Stimulated activated CD4-positive, alpha-beta T cell treated with anti-CD3 and anti-CD28 coated beads, Interleukin-1b, Interleukin-23, amount 100 ng/mL, for 24 hours (primary cell): ENCODE data around the gene CAMKMT.

Source experiments
- DNase-seq, 4 experiments: peaks; one replicate each; pipeline ENCODE4 v3.0.0-alpha.2; 2020; ENCODE audit warnings: low read depth in 4 of 4, low spot score in 1 of 4

CAMKMT gene

DNA sequence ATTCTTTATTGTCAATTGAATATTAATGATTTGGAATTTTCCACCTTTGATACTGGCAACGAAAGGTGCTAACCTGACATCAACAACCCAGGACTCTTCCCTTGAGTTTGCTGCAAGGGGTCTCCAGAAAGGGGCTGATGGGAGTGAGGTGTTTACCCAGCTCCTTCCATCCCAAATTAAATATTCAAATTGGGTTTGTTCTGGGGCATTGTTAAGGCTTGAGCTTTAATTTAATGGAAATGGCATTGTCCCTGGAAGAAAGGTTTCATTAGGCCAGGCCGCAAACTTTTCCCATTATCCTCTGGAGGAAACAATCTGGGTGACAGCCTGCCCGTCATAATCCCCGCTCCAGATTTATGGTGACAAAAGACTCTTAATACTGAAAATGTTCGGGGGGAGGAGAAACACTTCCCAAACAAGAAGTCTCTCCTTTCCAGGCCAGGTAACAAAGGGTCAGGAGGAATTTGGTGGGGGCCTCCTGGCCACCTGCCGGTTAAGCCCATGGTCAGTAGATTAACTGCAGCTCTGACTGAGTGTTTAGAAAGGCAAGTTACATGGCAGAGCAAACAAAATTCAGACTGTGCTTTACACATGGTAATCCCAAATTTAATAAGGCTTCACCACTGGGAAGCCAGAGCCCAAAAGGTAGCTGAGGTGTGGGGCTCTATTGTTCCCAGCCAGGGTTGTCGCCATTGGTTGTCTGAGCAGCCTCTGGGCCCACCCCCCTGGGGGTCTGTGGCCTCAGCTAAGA is 428.4 kb downstream of the CAMKMT start:
- DNase-seq = no peak

DNA sequence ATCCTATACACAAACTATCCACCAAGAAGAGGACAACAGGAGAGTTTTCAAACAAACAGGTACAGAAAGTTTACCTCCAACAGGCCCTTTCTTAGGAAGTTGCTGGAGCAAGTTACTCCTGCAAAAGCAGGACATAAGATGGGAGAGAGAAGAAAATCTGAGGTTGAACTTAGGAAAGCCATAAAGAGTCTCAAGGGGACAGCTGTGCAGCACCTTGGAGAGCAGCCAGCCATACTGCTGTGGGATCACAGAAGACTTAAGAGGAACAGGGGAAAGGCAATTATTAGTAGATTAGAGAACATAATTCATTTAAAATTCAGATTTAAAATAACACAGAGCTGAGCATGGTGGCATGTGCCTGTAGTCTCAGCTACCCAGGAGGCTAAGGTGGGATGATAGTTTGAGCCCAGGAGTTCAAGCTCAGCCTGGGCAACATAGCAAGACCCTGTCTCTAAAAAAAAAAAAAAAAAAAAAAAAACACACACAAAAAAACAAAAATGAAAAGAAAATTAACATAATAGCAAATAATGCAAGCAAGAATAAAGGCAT is 431.6 kb downstream of the CAMKMT start:
- no peak for DNase-seq

DNA sequence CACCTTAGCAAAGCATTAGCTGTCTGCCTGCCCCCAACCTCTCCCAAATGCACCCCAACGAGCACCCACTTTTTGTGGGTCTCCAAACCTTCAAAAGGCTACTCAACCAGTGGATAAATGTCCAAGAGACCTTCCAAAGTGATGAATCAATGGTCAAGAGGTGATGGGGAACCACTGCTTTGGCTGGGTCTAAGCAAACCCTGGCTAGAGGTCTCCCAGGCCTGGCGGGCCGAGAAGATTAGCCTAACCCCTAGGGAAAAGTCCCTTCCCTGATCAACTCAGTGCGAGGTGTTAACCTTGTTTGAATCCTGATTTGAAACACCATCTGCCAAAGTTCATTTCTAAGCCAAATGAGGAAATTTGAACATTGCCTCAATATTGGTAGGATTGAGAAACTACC is 435.0 kb downstream of the CAMKMT start:
- DNase-seq = no peak

DNA sequence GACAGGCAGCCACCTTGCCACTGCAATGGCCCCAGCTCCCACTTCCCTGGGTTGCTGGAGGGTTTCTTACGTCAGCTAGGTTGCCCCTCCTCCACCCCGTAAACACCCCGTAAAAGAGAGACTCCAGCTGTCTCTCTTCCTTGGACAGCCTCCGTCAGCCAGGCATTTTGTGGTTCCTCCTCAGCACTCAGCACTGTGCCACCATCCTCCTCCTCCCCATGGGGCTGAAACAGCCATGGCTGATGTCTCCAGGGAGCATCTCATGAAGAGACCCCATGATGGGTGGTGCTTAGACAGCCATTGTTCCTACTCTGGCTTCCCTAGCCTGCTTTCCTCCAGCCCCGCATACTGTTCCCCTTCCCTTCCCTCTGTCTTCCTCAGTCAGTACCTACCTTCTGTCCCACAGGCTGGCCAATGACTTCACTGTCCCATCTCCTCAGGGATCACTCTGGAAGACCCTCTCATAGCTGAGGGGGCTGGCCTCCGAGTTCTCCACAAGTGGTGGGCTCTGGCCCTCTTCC is 436.5 kb downstream of the CAMKMT start:
- DNase-seq = no peak

DNA sequence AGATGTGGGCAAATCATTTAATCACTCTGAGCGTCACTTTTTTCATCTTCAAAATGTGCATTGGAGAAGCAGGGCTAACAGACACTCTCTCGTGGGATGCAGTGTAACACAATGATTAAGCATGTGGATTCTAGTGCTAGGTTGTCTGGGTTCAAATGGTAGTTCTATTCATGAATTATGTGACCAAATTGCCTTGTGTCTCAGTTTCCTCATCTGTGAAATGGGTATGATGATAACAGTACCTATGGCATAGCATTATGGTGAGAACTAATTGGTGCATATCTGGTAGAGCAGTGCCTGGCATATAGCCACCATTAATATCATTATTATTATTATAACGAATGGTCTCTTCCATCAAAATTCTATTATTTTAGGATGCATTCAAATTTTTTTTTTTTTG is 437.4 kb downstream of the CAMKMT start:
- DNase-seq = no peak

DNA sequence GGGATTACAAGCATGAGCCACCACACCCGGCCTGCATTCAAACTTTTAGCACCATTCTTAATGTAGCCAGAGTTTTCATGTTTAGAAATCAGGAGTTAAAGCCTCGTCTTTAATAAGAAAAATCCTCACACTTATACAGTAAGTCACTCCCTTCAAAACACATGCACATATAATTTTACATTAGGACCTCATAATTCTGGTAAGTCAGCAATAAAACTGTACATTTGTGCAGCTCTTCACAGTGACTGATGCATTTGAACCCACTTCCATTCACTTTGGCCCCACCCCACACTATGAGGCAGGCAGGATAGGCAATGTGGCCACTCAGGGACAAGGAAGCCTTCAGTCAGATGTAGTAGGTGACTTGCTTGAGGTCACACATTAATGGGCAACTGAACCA is 438.0 kb downstream of the CAMKMT start:
- DNase-seq = no peak

DNA sequence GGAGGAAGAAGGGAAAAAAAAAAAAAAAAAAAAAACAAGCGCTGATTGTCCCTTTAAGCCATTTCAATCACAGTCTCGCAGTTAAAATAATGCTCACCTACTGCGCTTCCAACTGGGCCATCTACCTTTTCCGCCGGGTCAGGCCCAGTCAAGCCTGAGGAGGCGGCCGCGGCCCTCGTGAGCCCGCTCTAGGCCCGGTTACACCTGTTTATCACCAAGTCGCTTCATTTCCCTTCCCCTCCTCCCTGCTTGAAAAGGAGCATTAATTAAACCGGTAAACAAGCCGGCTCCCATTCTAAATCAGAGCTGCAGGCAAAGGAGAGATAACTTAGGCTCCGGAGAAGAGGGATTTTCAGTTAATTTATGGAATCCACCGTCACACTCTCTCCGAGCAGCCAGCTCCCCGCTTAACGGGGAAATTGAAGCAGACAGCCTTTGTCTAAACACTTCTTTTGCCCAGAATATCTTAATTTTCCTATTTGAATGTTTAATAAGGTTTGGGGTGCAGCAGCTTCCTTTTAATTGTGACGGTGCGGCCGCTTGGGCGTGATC is 439.6 kb downstream of the CAMKMT start:
- no peak for DNase-seq

DNA sequence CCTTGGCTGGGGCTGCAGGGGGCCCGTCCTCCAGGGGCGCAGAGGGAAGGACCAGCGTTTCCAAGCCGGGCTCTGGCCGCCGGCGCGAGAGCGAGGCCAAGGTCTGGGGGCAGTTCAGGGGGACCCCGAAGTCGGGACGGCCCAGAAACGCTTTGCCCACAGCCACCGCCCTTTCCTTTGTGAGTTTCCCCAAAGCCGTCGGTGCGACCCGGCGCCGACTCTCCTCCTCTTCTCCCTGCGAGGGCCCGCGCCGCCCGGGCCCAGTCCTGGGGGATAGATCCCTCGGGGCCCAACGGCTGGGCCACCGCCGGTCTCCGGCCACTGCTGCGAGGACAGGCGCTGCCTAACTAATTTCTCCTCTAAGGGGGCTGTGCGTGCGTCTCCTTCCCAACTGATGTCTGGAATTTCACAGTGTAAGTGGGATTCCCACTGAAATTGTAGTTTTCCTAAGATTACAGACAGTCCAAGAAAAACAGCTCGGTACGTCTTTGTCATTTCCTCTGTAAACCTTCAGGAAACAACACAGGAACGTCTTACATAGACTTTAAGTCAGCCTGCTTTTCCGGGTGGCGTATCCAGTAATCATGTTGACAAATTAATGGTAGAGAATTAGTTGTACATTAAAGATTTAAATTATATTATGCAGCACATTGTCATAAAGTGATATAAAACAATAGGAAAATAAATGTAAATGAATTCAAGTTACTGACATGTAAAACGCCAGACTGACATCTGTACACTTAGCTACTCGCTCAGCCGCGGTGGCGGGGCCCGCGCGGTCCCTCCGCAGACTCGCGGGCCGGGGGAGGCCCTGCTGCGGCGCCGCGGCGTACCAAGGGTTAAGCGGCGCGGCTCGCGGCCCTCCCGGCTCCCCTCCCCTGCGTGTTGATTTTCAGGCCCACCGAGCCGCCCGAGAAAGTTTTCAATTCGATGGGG is 440.4 kb downstream of the CAMKMT start:
- DNase-seq = no peak

DNA sequence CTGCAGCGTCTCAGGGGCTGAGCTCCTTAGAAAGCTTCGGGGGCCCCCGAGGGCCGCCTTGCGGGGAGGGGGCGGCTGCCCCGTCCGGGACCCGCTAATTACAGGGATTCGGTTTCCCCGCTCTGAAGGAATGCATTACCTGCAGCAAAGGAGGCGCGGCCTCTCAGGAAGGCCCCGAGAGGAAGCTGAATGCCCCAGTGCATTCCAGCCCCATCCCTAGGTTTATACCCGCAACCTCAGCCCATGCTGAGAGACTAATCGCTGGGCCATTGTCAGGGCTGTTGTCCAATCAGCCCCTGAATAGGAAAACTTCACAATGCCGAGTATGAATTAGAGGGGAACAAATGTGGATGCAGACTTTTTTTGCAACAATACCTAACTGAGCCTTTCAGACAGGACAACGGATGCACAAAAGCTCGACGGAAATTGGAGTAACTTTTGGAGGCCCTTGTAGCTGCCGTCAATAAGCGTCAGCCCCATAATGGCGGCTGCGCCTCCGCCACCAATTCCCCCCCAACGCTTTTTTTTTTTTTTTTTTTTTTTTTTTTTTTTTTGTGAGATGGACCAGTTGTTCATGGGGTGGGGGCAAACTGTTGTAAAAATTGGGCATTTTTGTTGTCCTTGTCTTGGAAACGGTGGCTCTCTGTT is 441.2 kb downstream of the CAMKMT start:
- no peak for DNase-seq

DNA sequence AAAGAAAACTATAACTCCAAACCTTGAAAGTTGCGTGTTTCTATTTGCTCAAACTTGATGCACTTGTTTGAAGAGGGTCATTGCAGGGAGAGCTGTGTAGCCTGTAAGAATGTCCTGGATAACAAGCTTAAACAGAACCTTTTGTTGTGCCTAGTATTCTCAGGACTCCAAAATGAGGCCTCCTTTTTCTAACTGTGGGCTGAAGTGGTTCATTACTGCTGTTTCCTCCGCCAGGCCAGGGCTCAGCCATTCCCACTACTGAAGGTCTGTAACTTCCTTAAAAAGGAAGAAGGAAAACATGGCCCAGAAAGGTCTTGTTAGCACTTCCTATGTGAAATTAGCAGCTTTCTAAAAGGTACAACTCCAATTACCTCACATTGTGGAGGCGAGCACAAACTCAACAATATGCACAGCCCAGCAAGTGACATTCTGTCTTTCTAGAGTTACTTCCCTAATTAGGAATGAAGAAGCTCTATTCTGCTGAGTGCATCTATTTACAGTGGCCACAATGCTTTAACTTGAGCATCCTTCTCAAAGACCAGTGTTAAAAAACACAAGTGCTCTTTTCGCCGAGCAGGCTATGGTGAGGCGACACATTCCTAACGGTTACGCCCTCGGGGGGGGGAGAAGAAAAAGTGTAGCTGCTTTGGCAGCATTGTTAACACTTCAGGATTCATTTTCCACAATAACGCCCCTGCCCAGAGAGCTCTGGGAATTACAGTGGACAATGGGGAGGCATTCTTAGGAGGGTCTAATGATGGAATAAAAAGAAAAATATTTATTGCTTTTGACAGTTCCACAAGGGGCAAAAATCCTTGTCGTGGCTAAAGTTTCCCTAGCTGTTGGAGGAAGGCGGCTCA is 442.9 kb downstream of the CAMKMT start:
- DNase-seq = no peak

DNA sequence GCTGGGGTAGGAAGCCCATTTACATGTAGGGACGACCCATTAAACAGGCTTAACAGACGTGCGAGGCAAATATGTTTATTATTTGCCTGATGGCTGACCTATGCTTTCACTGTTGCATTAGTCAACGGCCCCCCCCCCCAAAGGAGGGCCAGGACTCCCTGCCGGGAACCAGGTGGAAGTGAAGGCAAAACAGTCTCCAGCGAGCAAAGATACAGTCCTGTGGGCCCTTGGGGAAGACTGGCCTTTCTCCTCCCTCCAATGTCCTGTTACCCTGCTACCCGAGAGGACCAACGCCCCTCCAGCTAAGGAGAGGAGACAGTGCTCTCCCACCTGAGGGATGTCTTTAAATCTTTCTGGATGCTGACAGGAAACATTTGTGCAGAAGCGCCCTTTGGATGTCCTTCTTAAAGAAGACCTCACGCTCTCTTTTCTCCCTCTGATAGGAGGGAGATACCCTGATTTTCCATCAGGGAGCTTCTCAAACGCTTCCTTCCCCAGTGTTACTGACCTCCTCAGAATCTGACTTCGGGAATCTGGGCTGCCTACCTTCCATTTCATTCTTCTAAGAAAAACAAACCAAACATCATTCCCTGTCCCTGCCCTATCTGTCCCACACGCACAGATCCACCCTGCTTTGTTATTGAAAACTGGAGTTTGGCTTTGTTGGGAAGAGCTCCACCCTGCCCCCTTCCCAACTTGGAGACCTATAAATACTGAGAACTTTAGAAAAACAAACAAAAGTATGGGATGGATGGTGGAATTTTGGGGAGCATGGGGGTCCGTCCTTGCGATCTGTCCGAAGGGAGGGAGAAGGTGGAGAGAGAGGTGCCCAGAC is 443.9 kb downstream of the CAMKMT start:
- DNase-seq = no peak

DNA sequence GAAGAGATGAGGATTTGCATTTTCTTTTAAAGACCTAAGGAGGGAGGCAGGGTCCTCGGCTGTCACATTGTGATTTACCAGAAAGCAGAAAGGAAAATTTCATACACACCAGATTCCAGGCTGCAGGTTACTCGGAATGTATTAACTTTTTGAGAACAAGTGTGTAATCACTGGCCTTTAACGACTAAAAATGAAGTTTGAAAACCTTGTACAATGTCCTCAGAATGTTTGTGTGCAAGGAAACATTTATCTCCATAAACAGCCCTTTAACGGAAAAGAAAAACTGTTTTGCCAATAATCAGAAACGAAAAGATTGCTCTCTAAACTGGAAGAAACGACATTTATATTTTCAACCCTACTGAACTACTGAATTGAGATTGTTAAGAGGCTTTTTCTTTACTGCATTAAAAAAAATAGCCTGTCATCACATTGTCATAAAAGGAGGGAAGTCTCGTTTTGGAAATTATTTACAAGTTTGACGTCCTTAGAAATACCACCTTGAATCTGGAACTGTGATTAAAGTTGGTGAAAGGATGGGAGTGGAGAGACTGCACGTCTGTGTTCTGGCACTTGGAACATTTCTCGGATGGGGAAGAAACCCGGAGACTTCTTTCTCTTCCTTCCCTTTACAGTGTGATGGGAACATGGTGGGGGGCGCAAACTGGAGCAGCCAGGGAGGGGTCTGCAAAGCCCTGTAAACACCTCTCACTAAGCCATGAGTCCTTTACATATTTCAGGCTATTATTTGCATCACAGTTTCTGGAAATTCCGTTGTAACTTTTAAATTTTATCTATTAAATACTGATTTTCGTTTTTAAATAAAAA is 445.7 kb downstream of the CAMKMT start:
- no peak for DNase-seq

DNA sequence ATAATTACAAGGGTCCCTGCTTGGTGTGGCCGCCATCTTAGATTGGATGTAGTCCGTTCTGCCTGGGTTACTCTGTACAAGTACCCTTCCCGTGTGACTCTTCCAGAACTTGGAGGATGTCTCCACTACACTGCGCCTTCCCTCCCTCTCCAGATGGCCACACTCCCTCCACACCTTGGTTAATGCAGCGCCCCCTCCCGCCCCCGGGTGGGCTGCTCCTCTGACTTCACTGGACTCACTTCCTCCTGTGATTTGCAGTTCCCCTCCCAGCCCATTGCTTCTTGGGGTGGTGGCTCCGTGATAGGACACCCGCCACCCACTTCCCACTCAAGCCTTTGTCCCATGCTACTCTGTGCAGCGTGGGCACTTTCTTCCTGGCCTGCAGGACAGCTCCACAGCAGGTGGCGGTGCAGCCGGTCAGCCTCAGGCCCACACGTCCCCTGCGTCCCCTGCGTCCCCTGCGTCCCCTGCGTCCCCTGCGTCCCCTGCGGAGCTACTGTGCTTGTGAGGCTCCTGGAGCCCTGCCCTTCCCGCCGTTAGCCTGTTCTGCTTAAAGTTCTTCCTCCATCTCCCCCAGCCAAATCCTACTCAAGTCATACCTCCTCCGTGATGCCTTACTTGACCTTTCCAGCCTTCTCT is 449.3 kb downstream of the CAMKMT start:
- no peak for DNase-seq

DNA sequence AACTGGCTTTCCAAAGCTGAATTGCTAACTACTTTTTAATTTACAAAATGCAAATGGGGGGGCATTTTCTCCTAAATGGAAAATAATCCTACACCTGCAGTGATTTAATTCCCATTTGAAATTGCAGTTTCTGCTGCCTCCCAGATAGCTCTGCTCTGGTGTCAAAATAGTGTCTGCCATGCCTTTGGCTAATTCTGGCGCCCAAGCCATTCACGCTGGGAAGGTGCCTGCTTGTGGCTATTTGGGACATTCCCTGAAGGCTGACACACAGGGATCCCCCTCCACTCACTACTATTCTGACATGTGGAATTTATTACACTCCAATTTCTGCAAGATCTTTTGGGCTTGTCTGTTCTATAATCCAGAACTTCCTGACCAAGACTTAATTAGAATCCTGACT is 451.4 kb downstream of the CAMKMT start:
- DNase-seq = no peak

DNA sequence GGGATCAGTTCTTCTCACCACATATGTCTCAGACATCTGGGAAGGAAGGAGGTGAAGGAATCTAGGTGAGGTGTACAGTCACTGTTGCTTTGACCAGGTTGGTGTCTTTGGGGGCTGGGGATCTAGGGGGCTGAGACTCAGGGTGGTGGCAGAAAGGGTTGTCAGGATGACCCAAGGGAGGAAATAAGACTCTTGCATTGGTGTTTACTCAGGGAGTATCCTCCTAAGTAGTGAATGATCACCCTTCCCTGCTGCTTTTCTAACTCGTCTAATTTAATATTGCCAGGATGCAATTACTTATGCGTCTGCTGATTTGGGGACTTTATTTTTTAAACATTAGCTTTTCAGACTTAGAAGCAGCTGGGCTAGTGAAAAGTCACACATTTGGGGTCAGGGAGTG is 451.9 kb downstream of the CAMKMT start:
- no peak for DNase-seq

DNA sequence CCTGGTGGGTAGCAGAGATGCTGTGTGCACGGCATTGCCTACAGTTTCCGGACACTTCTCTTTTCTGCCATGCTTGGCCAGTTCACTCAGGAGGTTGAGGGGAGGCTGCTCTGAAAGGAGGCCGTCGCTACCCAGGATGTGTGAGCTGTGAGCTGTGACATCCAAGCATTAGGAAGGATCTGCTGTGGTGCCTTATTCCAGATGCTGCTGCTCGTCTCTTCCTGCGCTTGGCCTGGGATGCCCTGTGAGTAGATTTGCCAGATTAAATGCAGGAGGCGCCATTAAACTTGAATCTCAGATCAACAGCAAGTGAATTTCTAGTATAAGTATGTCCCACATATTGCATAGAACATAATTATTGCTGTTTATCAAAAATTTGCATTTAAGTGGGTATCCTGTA is 455.5 kb downstream of the CAMKMT start:
- DNase-seq = no peak

DNA sequence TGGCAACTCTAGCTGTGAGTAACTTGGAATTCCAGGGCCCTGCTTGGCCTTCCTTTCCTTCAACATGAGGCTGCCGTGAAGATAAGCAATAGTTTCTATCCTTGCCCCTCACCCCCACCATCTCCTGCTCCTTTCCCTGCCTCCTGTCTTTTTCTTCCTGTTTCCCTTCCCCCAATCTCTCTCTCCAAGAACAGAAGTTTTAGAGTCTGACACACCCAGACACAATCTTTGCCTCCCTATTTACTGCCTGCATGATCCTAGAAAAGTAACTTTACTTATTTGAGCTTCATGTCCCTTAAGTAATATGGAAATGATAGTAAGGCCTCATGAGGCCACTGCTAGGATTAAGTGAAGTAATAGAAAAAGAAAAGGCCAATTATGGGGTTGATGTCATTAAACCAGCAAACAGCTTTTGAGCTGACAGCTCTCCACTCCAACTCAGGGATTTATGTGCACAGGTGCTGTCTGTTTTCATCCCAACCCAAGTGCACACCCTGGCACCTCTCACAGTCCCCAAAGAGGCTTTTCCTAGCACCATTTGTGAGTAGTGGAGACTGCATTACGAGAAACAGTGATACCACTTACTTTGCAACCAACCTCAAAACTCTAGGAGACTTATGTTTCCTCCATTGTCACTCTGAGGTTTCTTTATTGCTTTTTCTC is 456.1 kb downstream of the CAMKMT start:
- no peak for DNase-seq
